Glutamatergic neuron (in vitro differentiated cells): ENCODE results near the gene ADGRB3. TPM values are rescaled to one million over a fixed set of nuclear protein-coding genes. Genes with fewer than 3 reads are reported as not detected.

Experiments
- DNase-seq: peaks from one replicate; pipeline ENCODE4 v3.0.0; 2022
- H3K27ac Mint-ChIP-seq: one replicate; pipeline ENCODE4 v1.8.0; 2020; ENCODE audit warnings: mild to moderate bottlenecking, mixed read lengths, inconsistent platforms; ENCODE audit not compliant: unreplicated experiment
- H3K27me3 Mint-ChIP-seq: one replicate; pipeline ENCODE4 v1.8.0; 2020; ENCODE audit warnings: mild to moderate bottlenecking, moderate library complexity, mixed read lengths, inconsistent platforms; ENCODE audit not compliant: unreplicated experiment
- H3K36me3 Mint-ChIP-seq: one replicate; pipeline ENCODE4 v1.8.0; 2020; ENCODE audit warnings: mild to moderate bottlenecking, mixed read lengths, inconsistent platforms; ENCODE audit not compliant: unreplicated experiment
- H3K4me1 Mint-ChIP-seq: one replicate; pipeline ENCODE4 v1.8.0; 2020; ENCODE audit warnings: mild to moderate bottlenecking, low read depth, mixed read lengths, inconsistent platforms; ENCODE audit not compliant: unreplicated experiment
- H3K4me3 Mint-ChIP-seq: one replicate; pipeline ENCODE4 v1.8.0; 2020; ENCODE audit warnings: mild to moderate bottlenecking, mixed read lengths, inconsistent platforms; ENCODE audit not compliant: unreplicated experiment
- H3K9me3 Mint-ChIP-seq: one replicate; pipeline ENCODE4 v1.8.0; 2020; ENCODE audit warnings: mild to moderate bottlenecking, moderate library complexity, mixed read lengths, inconsistent platforms; ENCODE audit not compliant: unreplicated experiment
- CTCF ChIP-seq: fragments of 200-600 bp; sonication (generic); IDR thresholded peaks from one replicate; pipeline ENCODE4 v1.5.0; 2021; ENCODE audit not compliant: partially characterized antibody, unreplicated experiment
- total RNA-seq: library from RNA; stranded (reverse); fragmentation: NEBNext Ultra II Directional; extraction: Animal tissue kit (Norgen Biotek cat#: 25700); gene quantifications from one replicate; pipeline ENCODE4 v1.2.1, GENCODE V29; 2021; ENCODE audit not compliant: unreplicated experiment

The ADGRB3 gene
- total RNA-seq, 1 donor from 2014 or later, result 7.3 TPM

GRCh38 chr6:68993911-68994310 is 358.8 kb downstream of the ADGRB3 start:
- H3K4me3 Mint-ChIP-seq, result no peak overlapping the region
- H3K9me3 Mint-ChIP-seq, result no peaks in the 10 kb centered on the region
- DNase-seq, result no peak
- no peak for TF ChIP-seq CTCF
- no peaks in the 10 kb centered on the region for H3K4me1 Mint-ChIP-seq
- no peak overlapping the region for H3K27ac Mint-ChIP-seq
- peaks cover 4% of the 10 kb centered on the region for H3K27me3 Mint-ChIP-seq
- H3K36me3 Mint-ChIP-seq, result no peaks in the 10 kb centered on the region

GRCh38 chr6:68994521-68994920 is 359.4 kb downstream of the ADGRB3 start:
- Mint-ChIP-seq H3K9me3 (no peaks in the 10 kb centered on the region), H3K4me3 (no peak overlapping the region), H3K27ac (no peak overlapping the region), H3K36me3 (no peaks in the 10 kb centered on the region), H3K4me1 (no peaks in the 10 kb centered on the region), H3K27me3 (peaks cover 4% of the 10 kb centered on the region)
- no peak for DNase-seq
- TF ChIP-seq CTCF, result no peak

GRCh38 chr6:69005199-69005598 is 370.1 kb downstream of the ADGRB3 start:
- Mint-ChIP-seq H3K27me3 (no peaks in the 10 kb centered on the region), H3K4me3 (no peak overlapping the region), H3K27ac (no peak overlapping the region), H3K36me3 (no peaks in the 10 kb centered on the region), H3K9me3 (no peaks in the 10 kb centered on the region), H3K4me1 (no peaks in the 10 kb centered on the region)
- TF ChIP-seq CTCF, result no peak
- DNase-seq, result no peak

GRCh38 chr6:69007781-69008180 is 372.7 kb downstream of the ADGRB3 start:
- TF ChIP-seq CTCF, result no peak
- Mint-ChIP-seq H3K4me3 (no peak overlapping the region), H3K27ac (no peak overlapping the region), H3K4me1 (no peaks in the 10 kb centered on the region), H3K27me3 (no peaks in the 10 kb centered on the region), H3K36me3 (no peaks in the 10 kb centered on the region), H3K9me3 (no peaks in the 10 kb centered on the region)
- DNase-seq, result no peak

GRCh38 chr6:69012211-69012610 is 377.1 kb downstream of the ADGRB3 start:
- no peaks in the 10 kb centered on the region for H3K9me3 Mint-ChIP-seq
- H3K4me1 Mint-ChIP-seq, result no peaks in the 10 kb centered on the region
- TF ChIP-seq CTCF, result no peak
- no peak overlapping the region for H3K4me3 Mint-ChIP-seq
- H3K27ac Mint-ChIP-seq, result no peak overlapping the region
- no peaks in the 10 kb centered on the region for H3K27me3 Mint-ChIP-seq
- no peak for DNase-seq
- H3K36me3 Mint-ChIP-seq, result no peaks in the 10 kb centered on the region
